ENCODE results near the gene NOXO1.

DNA sequence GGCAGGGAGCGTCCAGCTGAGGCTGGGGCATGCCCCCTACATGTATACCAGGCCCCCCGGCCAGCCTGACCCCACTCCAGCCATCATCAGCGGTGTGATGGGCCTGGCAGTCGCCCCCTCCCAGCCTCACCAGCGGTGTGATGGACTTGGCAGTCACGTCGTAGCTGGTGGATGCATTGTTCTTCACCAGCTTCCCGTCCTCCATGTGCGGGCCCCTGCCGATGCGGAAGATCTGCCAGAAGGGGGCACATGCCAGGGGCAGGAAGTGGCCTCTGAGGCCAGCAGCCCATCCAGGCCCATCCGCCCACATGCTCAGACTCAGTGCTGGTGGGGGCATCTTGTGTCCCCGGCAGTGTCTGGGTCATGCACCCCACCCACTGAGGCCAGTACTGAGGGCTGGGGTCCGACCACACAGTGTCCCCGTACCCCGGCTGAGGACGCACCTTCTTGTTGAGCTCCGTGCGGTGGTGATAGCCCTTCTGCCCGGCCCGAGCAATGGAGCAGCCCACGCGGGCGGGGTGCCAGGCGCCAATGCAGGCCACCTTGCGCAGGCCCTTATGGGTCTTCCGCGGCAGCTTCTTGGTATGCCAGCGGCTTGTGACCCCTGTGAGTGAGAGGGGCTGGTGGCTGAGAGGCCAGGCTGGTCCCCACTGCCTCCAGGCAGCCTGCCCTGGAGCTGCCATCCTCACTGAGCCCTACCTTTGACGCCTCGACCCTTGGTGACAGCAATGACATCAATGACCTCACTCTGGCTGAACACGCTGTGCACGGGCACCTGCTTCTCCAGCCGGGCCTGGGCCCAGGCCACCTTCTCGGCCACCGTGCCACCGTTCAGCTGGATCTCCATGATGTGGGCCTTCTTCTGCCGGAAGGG is 34.5 kb downstream of the NOXO1 start:
- TF ChIP-seq, protein P1, sequence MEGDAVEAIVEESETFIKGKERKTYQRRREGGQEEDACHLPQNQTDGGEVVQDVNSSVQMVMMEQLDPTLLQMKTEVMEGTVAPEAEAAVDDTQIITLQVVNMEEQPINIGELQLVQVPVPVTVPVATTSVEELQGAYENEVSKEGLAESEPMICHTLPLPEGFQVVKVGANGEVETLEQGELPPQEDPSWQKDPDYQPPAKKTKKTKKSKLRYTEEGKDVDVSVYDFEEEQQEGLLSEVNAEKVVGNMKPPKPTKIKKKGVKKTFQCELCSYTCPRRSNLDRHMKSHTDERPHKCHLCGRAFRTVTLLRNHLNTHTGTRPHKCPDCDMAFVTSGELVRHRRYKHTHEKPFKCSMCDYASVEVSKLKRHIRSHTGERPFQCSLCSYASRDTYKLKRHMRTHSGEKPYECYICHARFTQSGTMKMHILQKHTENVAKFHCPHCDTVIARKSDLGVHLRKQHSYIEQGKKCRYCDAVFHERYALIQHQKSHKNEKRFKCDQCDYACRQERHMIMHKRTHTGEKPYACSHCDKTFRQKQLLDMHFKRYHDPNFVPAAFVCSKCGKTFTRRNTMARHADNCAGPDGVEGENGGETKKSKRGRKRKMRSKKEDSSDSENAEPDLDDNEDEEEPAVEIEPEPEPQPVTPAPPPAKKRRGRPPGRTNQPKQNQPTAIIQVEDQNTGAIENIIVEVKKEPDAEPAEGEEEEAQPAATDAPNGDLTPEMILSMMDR (IDR thresholded peaks at IDR 0.05): no peak
- TF ChIP-seq POLR2A (IDR thresholded peaks at IDR 0.05): no peak

All from thyroid gland (tissue), 4 donors.